AG10803 (cell line): Measurements from ENCODE around the gene SAMD4A.

Experiments
- DNase-seq: peaks from one replicate; pipeline ENCODE4 v3.0.0; 2010; ENCODE audit warnings: low read depth
- H3K4me3 ChIP-seq: 2 replicates; pipeline ENCODE4 v1.5.1; 2011; ENCODE audit warnings: mild to moderate bottlenecking, low read length, control low read depth
- CTCF ChIP-seq: conservative IDR thresholded peaks from 2 replicates; pipeline ENCODE4 v1.5.1; 2011; ENCODE audit warnings: mild to moderate bottlenecking, low read length, control low read depth, inconsistent platforms

SAMD4A gene

GRCh38 chr14:54649056-54649455, 82.1 kb downstream of the SAMD4A start:
- DNase-seq: no peak
- no peak for TF ChIP-seq CTCF
- H3K4me3 ChIP-seq: no peak overlapping the region

- DNase-seq: peak; percentile 90
- H3K4me3 ChIP-seq: peak overlapping the region; percentile 9
- no peak for TF ChIP-seq CTCF
Measured at GRCh38 chr14:54650331-54650958, 83.5 kb downstream of the SAMD4A start.

GRCh38 chr14:54650959-54651351, 84.0 kb downstream of the SAMD4A start:
- DNase-seq: no peak
- no peak for TF ChIP-seq CTCF
- H3K4me3 ChIP-seq: no peak overlapping the region

- H3K4me3 ChIP-seq: no peak overlapping the region
- TF ChIP-seq CTCF: no peak
- DNase-seq: peak; percentile 20
Measured at GRCh38 chr14:54651649-54652048, 84.7 kb downstream of the SAMD4A start.

- DNase-seq: peak; percentile 100
Measured at GRCh38 chr14:54652188-54652587, 85.3 kb downstream of the SAMD4A start.

GRCh38 chr14:54652605-54653052, 85.7 kb downstream of the SAMD4A start:
- DNase-seq: peak; percentile 67
- peak overlapping the region; percentile 54 for H3K4me3 ChIP-seq
- peak; percentile 20; the same call in 1 of the 2 replicates for TF ChIP-seq CTCF

More at GRCh38 chr14:54652188-54652587, 85.3 kb downstream of the SAMD4A start:
- no peak for TF ChIP-seq CTCF
- peak overlapping the region; percentile 54 for H3K4me3 ChIP-seq

GRCh38 chr14:54653712-54654469, 87.0 kb downstream of the SAMD4A start:
- peak; percentile 18 for TF ChIP-seq CTCF
- peak; percentile 81 for DNase-seq
- H3K4me3 ChIP-seq: no peak overlapping the region
